DLD1 (cell line): ENCODE data around the gene SLC1A1.

Experiments used
- in situ Hi-C: cut with HindIII; loops from 2 replicates; pipeline ENCODE4 v1.10.0; 2017; ENCODE audit warnings: low sequenced_read_pairs

Gene SLC1A1

GRCh38 chr9:4573634-4574389 lies 83.5 kb downstream of the SLC1A1 start:
- in situ Hi-C loops: no loop called here

GRCh38 chr9:4574657-4575243 lies 84.5 kb downstream of the SLC1A1 start:
- in situ Hi-C loops: no loop called here

GRCh38 chr9:4575997-4576396 lies 85.7 kb downstream of the SLC1A1 start:
- in situ Hi-C loops: no loop called here

- in situ Hi-C loops: no loop called here
These were observed 86.2 kb downstream of the SLC1A1 start for GRCh38 chr9:4576448-4576847.

GRCh38 chr9:4579001-4579400 lies 88.7 kb downstream of the SLC1A1 start:
- in situ Hi-C loops: no loop called here

GRCh38 chr9:4581035-4581760 lies 90.9 kb downstream of the SLC1A1 start:
- in situ Hi-C loops: no loop called here

- in situ Hi-C loops: no loop called here
These were observed 91.7 kb downstream of the SLC1A1 start for GRCh38 chr9:4581861-4582565.

- in situ Hi-C loops: no loop called here
These were observed 92.7 kb downstream of the SLC1A1 start for GRCh38 chr9:4583001-4583400.

- in situ Hi-C loops: no loop called here
These were observed 94.4 kb downstream of the SLC1A1 start for GRCh38 chr9:4584636-4585035.

- in situ Hi-C loops: no loop called here
These were observed 94.9 kb downstream of the SLC1A1 start for GRCh38 chr9:4585135-4585534.

GRCh38 chr9:4588721-4589120 lies 98.5 kb downstream of the SLC1A1 start:
- in situ Hi-C loops: no loop called here

GRCh38 chr9:4590430-4591122 lies 100.3 kb downstream of the SLC1A1 start:
- in situ Hi-C loops: no loop called here

- in situ Hi-C loops: no loop called here
These were observed 100.8 kb downstream of the SLC1A1 start for GRCh38 chr9:4591123-4591500.

GRCh38 chr9:4592295-4592694 lies 102.0 kb downstream of the SLC1A1 start:
- in situ Hi-C loops: no loop called here

GRCh38 chr9:4592886-4593285 lies 102.6 kb downstream of the SLC1A1 start:
- in situ Hi-C loops: no loop called here

- in situ Hi-C loops: no loop called here
These were observed 104.3 kb downstream of the SLC1A1 start for GRCh38 chr9:4594545-4594944.

GRCh38 chr9:4594994-4595393 lies 104.7 kb downstream of the SLC1A1 start:
- in situ Hi-C loops: no loop called here

- in situ Hi-C loops: no loop called here
These were observed 106.1 kb downstream of the SLC1A1 start for GRCh38 chr9:4596165-4596922.

GRCh38 chr9:4600368-4600767 lies 110.1 kb downstream of the SLC1A1 start:
- in situ Hi-C loops: no loop called here

- in situ Hi-C loops: no loop called here
These were observed 113.6 kb downstream of the SLC1A1 start for GRCh38 chr9:4603830-4604229.
